ENCODE measurements around the gene PTPRM.

The PTPRM gene

DNA sequence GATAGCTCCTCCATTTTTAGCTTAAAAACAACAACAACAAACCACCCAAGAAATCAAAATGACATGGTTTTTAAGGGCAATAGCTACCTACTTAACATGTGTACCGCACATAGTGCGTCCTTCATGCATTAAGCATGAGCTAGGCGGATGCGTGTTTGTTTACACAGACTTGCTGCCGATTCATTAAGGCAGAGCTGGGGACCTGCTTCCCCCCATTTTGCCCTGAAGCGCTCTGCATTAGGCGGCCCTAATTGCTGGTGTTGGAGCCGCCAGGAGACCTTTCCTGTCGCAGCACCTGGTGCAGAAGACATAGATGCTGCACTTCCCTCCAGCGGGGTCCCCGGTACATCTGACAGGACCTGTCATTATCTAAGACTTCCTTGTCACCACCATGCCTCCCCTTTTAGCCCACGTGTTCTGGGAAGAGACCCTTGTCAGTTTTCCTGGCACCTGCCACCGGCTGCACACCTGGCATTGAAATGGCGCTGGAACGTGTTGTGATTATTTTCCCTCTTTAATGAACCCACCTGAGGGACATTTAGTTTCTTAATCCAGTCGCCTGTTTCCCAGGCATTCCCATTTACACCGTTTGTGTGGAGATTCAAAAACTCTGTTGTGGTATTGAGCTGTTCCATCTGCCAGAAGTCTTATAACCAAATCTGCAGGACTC lies 781.1 kb downstream of the PTPRM start:
- Histone ChIP-seq H3K79me2 (ENCODE audit: insufficient read depth, low read length) (no peaks in the 10 kb centered on the region), H3K4me2 (ENCODE audit: insufficient read depth, low read length) (no peak overlapping the region), H3K36me3 (ENCODE audit: insufficient read depth, low read length) (no peaks in the 10 kb centered on the region), H2AFZ (ENCODE audit: low read depth, low read length) (no peak overlapping the region), H3K27ac (ENCODE audit: low read length) (no peak overlapping the region), H3K9ac (ENCODE audit: low read depth, low read length) (no peak overlapping the region), H4K20me1 (ENCODE audit: insufficient read depth, low read length) (no peaks in the 10 kb centered on the region), H3K27me3 (ENCODE audit: insufficient read depth, low read length, poor library complexity) (peaks cover 3% of the 10 kb centered on the region), H3K4me3 (ENCODE audit: low read depth in 1 of 2, low read length in 2 of 2) (no peak overlapping the region), H3K9me3 (ENCODE audit: insufficient read depth, low read length, severe bottlenecking) (no peaks in the 10 kb centered on the region), H3K4me1 (ENCODE audit: insufficient read depth, low read length) (no peaks in the 10 kb centered on the region)
- no peak for ATAC-seq (ENCODE audit: insufficient read depth, low read depth)
- no peak for DNase-seq
- no peak for TF ChIP-seq EZH2 (IDR thresholded peaks at IDR 0.05; ENCODE audit: borderline replicate concordance, low read depth, low read length, severe bottlenecking)
- TF ChIP-seq, protein P1, sequence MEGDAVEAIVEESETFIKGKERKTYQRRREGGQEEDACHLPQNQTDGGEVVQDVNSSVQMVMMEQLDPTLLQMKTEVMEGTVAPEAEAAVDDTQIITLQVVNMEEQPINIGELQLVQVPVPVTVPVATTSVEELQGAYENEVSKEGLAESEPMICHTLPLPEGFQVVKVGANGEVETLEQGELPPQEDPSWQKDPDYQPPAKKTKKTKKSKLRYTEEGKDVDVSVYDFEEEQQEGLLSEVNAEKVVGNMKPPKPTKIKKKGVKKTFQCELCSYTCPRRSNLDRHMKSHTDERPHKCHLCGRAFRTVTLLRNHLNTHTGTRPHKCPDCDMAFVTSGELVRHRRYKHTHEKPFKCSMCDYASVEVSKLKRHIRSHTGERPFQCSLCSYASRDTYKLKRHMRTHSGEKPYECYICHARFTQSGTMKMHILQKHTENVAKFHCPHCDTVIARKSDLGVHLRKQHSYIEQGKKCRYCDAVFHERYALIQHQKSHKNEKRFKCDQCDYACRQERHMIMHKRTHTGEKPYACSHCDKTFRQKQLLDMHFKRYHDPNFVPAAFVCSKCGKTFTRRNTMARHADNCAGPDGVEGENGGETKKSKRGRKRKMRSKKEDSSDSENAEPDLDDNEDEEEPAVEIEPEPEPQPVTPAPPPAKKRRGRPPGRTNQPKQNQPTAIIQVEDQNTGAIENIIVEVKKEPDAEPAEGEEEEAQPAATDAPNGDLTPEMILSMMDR (IDR thresholded peaks at IDR 0.05; ENCODE audit: borderline replicate concordance, extremely low read depth, low read length, poor library complexity, severe bottlenecking) = no peak

DNA sequence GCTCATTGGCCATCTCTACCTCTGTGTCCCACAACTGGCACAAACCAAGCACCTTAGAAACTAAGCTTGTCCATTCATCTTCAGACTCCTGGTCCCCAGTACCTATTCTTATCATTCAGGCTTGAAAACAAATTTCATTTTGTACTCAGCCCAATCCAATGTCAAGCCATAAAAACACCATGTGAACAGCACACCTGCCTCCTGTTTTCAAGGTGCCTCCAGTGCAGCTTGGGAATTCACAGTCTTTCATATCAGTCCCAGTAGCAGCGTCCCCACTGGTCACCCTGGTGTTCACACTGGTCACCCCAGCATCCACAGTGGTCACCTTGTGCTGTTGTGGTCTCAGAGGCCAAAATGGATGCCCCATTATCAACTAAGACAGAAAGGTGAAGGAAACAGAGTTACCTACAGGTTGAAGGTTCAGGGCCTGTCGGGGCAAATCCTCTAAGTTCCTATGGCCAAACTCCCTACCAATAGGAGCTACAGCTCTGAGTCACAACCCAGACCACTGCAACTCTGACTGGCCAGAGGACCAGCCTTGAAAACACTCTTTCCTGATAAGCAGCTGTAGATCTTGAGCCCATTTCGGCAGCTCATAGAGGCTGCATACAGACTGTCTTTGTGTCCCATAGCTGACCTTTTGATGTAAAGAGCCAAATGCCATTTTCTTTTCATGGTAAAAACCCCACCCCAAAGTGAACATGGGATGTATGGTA lies 782.6 kb downstream of the PTPRM start:
- DNase-seq (no peak), ATAC-seq (ENCODE audit: insufficient read depth, low read depth) (no peak)
- H3K9me3 ChIP-seq (ENCODE audit: insufficient read depth, low read length, severe bottlenecking) = no peaks in the 10 kb centered on the region
- no peak overlapping the region for H2AFZ ChIP-seq (ENCODE audit: low read depth, low read length)
- TF ChIP-seq, protein P1 (IDR thresholded peaks at IDR 0.05; ENCODE audit: borderline replicate concordance, extremely low read depth, low read length, poor library complexity, severe bottlenecking) = no peak
- TF ChIP-seq EZH2 (IDR thresholded peaks at IDR 0.05; ENCODE audit: borderline replicate concordance, low read depth, low read length, severe bottlenecking) = no peak
- H3K4me1 ChIP-seq (ENCODE audit: insufficient read depth, low read length) = no peaks in the 10 kb centered on the region
- H3K9ac ChIP-seq (ENCODE audit: low read depth, low read length) = no peak overlapping the region
- H3K79me2 ChIP-seq (ENCODE audit: insufficient read depth, low read length) = no peaks in the 10 kb centered on the region
- no peak overlapping the region for H3K4me3 ChIP-seq (ENCODE audit: low read depth in 1 of 2, low read length in 2 of 2)
- H3K27ac ChIP-seq (ENCODE audit: low read length) = no peak overlapping the region
- no peaks in the 10 kb centered on the region for H4K20me1 ChIP-seq (ENCODE audit: insufficient read depth, low read length)
- H3K27me3 ChIP-seq (ENCODE audit: insufficient read depth, low read length, poor library complexity) = peaks cover 3% of the 10 kb centered on the region
- no peaks in the 10 kb centered on the region for H3K36me3 ChIP-seq (ENCODE audit: insufficient read depth, low read length)
- no peak overlapping the region for H3K4me2 ChIP-seq (ENCODE audit: insufficient read depth, low read length)

DNA sequence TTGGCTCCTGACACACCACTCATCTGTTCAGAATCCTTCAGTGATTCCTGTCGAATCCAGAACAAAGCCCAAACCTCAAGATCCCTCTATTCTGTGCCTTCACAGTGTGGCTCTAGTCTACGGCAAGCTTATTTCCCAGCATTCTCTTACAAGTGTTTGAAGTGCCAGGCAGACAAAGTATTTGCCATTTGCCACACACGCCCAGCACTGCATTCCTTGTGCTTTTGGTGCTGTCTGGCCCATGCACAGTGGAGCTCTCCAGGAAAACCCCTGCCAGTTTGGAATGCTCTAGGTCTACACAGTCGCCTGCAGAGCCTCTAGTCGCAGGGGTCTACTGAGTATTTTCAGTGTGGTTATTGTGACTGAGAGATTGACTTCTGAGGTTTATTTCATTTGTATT lies 783.5 kb downstream of the PTPRM start:
- Histone ChIP-seq H3K36me3 (ENCODE audit: insufficient read depth, low read length) (no peaks in the 10 kb centered on the region), H2AFZ (ENCODE audit: low read depth, low read length) (no peak overlapping the region), H3K9me3 (ENCODE audit: insufficient read depth, low read length, severe bottlenecking) (no peaks in the 10 kb centered on the region), H3K4me3 (ENCODE audit: low read depth in 1 of 2, low read length in 2 of 2) (no peak overlapping the region), H3K27me3 (ENCODE audit: insufficient read depth, low read length, poor library complexity) (peaks cover 3% of the 10 kb centered on the region), H3K79me2 (ENCODE audit: insufficient read depth, low read length) (no peaks in the 10 kb centered on the region), H3K4me2 (ENCODE audit: insufficient read depth, low read length) (no peak overlapping the region), H4K20me1 (ENCODE audit: insufficient read depth, low read length) (no peaks in the 10 kb centered on the region), H3K27ac (ENCODE audit: low read length) (no peak overlapping the region), H3K4me1 (ENCODE audit: insufficient read depth, low read length) (no peaks in the 10 kb centered on the region), H3K9ac (ENCODE audit: low read depth, low read length) (no peak overlapping the region)
- no peak for DNase-seq
- ATAC-seq (ENCODE audit: insufficient read depth, low read depth) = no peak
- no peak for TF ChIP-seq EZH2 (IDR thresholded peaks at IDR 0.05; ENCODE audit: borderline replicate concordance, low read depth, low read length, severe bottlenecking)
- TF ChIP-seq, protein P1 (IDR thresholded peaks at IDR 0.05; ENCODE audit: borderline replicate concordance, extremely low read depth, low read length, poor library complexity, severe bottlenecking) = no peak

All from DND-41 (cell line).